ENCODE data around the gene KIAA1755. TPM values are rescaled to one million over a fixed set of nuclear protein-coding genes. Genes with fewer than 3 reads are reported as not detected.

The KIAA1755 gene
- total and polyA plus RNA-seq, 2 donors (not counting 1 experiment from before 2014, with no cell fraction given), result not detected

DNA sequence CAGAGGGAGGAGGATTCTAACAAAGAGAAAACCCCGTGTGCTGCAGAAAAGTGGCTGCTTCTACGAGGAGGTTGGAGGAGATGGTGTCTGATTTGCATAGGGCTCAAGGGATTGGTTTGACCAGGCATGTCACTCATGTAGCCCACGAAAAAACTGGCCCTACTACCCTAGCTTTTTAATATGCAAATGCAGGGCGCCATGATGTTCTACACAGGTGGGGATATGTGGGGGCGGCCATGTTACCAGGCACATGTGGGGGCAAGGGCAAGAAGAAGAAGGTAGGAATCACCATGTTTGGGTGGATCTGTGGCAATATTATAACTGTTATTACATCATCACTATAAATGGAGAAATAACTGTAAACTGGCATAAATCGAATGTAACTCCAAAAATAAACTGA is 9.9 kb downstream of the KIAA1755 start:
- peaks cover 22% of the 10 kb centered on the region for H3K27me3 Mint-ChIP-seq
- no peaks in the 10 kb centered on the region for H3K4me1 ChIP-seq (ENCODE audit: control insufficient read depth in 2 of 2, insufficient read depth in 2 of 2, low read length in 2 of 2)
- 62% methylated on average over 2 of the region's 6 CpGs for WGBS (ENCODE audit: insufficient coverage)
- H3K4me3 Mint-ChIP-seq, result no peak overlapping the region
- intact Hi-C loops (cut with micrococcal nuclease), result no loop called here
- H3K79me2 ChIP-seq (ENCODE audit: control insufficient read depth, insufficient read depth, low read length), result no peaks in the 10 kb centered on the region
- H3K9me3 ChIP-seq (ENCODE audit: control extremely low read depth in 1 of 3, control insufficient read depth in 2 of 3, insufficient read depth in 1 of 3, low read length in 2 of 3), result peaks cover 0 to 13% (median 0%) of the 10 kb centered on the region in 3 donors
- POLR2A ChIA-PET, result no interaction called here
- TF ChIP-seq, protein P1, sequence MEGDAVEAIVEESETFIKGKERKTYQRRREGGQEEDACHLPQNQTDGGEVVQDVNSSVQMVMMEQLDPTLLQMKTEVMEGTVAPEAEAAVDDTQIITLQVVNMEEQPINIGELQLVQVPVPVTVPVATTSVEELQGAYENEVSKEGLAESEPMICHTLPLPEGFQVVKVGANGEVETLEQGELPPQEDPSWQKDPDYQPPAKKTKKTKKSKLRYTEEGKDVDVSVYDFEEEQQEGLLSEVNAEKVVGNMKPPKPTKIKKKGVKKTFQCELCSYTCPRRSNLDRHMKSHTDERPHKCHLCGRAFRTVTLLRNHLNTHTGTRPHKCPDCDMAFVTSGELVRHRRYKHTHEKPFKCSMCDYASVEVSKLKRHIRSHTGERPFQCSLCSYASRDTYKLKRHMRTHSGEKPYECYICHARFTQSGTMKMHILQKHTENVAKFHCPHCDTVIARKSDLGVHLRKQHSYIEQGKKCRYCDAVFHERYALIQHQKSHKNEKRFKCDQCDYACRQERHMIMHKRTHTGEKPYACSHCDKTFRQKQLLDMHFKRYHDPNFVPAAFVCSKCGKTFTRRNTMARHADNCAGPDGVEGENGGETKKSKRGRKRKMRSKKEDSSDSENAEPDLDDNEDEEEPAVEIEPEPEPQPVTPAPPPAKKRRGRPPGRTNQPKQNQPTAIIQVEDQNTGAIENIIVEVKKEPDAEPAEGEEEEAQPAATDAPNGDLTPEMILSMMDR (IDR thresholded peaks at IDR 0.05), result no peak
- TF ChIP-seq EZH2 (IDR thresholded peaks at IDR 0.05; ENCODE audit: borderline replicate concordance, insufficient read depth, low read depth, low read length, poor library complexity, severe bottlenecking), result no peak
- ATAC-seq (ENCODE audit: low read depth) (no peak), DNase-seq (no peak)
- no peaks in the 10 kb centered on the region for H3K27me3 ChIP-seq (replicated peaks in 1 of 4; ENCODE audit: control extremely low read depth in 1 of 4, control insufficient read depth in 3 of 4, insufficient read depth in 4 of 4, low read length in 3 of 4)
- H4K20me1 ChIP-seq (ENCODE audit: control insufficient read depth, insufficient read depth, low read length, poor library complexity, severe bottlenecking), result no peaks in the 10 kb centered on the region
- H3K4me2 ChIP-seq (replicated peaks; ENCODE audit: low read depth, low read length, poor library complexity, severe bottlenecking), result no peak overlapping the region
- no peak overlapping the region for H2AFZ ChIP-seq (ENCODE audit: insufficient read depth, low read depth, low read length, poor library complexity, severe bottlenecking)
- H3K9me3 Mint-ChIP-seq (ENCODE audit: insufficient read depth), result no peaks in the 10 kb centered on the region
- H3K4me3 ChIP-seq (ENCODE audit: control extremely low read depth in 1 of 5, extremely low read depth in 1 of 5, insufficient read depth in 1 of 5, low read depth in 2 of 5, low read length in 4 of 5), result no peak overlapping the region
- H3K27ac ChIP-seq (ENCODE audit: low read length in 2 of 2), result no peak overlapping the region
- H3K4me1 Mint-ChIP-seq, result no peaks in the 10 kb centered on the region
- H3K27ac Mint-ChIP-seq, result no peak overlapping the region
- H3K9ac ChIP-seq (ENCODE audit: low read length), result no peak overlapping the region
- CTCF ChIA-PET, result no interaction called here
- no peaks in the 10 kb centered on the region for H3K36me3 ChIP-seq (replicated peaks in 1 of 2; ENCODE audit: control extremely low read depth in 1 of 2, control insufficient read depth in 1 of 2, extremely low read depth in 1 of 2, insufficient read depth in 2 of 2, low read length in 1 of 2)

DNA sequence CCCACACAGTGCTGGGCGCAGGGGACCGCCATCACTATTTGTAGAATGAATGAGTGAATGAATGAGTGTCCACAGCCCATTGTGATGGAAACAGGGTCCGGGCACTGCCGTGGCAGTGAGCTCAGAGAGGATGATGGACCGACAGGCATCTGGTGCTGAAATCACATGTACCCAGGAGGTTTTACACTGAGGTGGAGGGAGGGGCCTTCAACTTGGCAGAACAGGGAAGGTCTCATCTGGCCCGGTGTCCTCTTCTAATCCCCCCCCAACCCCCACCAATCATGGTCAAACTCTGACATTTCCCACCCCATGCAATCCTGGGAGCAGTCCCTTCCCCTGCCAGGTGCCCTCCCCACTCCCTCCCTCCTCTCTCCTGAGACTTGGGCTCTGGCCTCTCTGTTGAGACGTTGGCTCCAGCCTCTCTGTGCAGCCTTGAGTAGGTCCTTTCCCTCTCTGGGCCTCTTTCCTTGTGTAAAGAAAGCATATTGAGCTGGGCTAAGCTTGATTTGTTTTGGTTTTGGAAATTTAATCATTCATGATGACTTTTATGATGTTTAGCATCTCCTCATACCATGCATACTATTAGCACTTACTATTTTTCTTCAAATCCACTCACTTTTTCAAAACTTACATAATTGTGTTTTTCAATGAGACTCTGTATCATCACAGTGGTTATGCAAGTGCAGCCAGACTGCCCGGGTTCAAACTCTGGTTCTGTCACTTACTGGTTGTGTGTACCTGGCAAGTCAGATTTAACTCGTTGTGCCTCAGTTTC is 10.8 kb downstream of the KIAA1755 start:
- no peak overlapping the region for H3K4me3 Mint-ChIP-seq
- Histone ChIP-seq H3K79me2 (ENCODE audit: control insufficient read depth, insufficient read depth, low read length) (no peaks in the 10 kb centered on the region), H3K9me3 (ENCODE audit: control extremely low read depth in 1 of 3, control insufficient read depth in 2 of 3, insufficient read depth in 1 of 3, low read length in 2 of 3) (peaks cover 0 to 21% (median 0%) of the 10 kb centered on the region in 3 donors), H2AFZ (ENCODE audit: insufficient read depth, low read depth, low read length, poor library complexity, severe bottlenecking) (no peak overlapping the region), H3K4me1 (ENCODE audit: control insufficient read depth in 2 of 2, insufficient read depth in 2 of 2, low read length in 2 of 2) (no peaks in the 10 kb centered on the region), H3K4me2 (replicated peaks; ENCODE audit: low read depth, low read length, poor library complexity, severe bottlenecking) (no peak overlapping the region), H4K20me1 (ENCODE audit: control insufficient read depth, insufficient read depth, low read length, poor library complexity, severe bottlenecking) (no peaks in the 10 kb centered on the region), H3K9ac (ENCODE audit: low read length) (no peak overlapping the region), H3K27me3 (replicated peaks in 1 of 4; ENCODE audit: control extremely low read depth in 1 of 4, control insufficient read depth in 3 of 4, insufficient read depth in 4 of 4, low read length in 3 of 4) (no peaks in the 10 kb centered on the region), H3K27ac (ENCODE audit: low read length in 2 of 2) (no peak overlapping the region), H3K36me3 (replicated peaks in 1 of 2; ENCODE audit: control extremely low read depth in 1 of 2, control insufficient read depth in 1 of 2, extremely low read depth in 1 of 2, insufficient read depth in 2 of 2, low read length in 1 of 2) (no peaks in the 10 kb centered on the region), H3K4me3 (ENCODE audit: control extremely low read depth in 1 of 5, extremely low read depth in 1 of 5, insufficient read depth in 1 of 5, low read depth in 2 of 5, low read length in 4 of 5) (no peak overlapping the region)
- CTCF ChIA-PET, result no interaction called here
- H3K27me3 Mint-ChIP-seq, result peaks cover 21% of the 10 kb centered on the region
- H3K4me1 Mint-ChIP-seq, result no peaks in the 10 kb centered on the region
- intact Hi-C loops (cut with micrococcal nuclease), result no loop called here
- H3K9me3 Mint-ChIP-seq (ENCODE audit: insufficient read depth), result no peaks in the 10 kb centered on the region
- DNase-seq (no peak), ATAC-seq (ENCODE audit: low read depth) (no peak)
- TF ChIP-seq, protein P1 (IDR thresholded peaks at IDR 0.05), result no peak
- TF ChIP-seq EZH2 (IDR thresholded peaks at IDR 0.05; ENCODE audit: borderline replicate concordance, insufficient read depth, low read depth, low read length, poor library complexity, severe bottlenecking), result no peak
- WGBS (ENCODE audit: insufficient coverage), result 90% methylated on average over 6 of the region's 9 CpGs
- POLR2A ChIA-PET, result no interaction called here
- H3K27ac Mint-ChIP-seq, result no peak overlapping the region
